ENCODE measurements around the gene CUL5. TPM values are rescaled to one million over a fixed set of nuclear protein-coding genes. Genes with fewer than 3 reads are reported as not detected.

The CUL5 gene
- total RNA-seq: 42.5 TPM
- long read RNA-seq, full-length matches to known transcripts: 16 of 24 reads
- long read RNA-seq, partial matches to known transcripts: 2 of 24 reads
- long read RNA-seq, other reads (novel, unspliced or antisense): 6 of 24 reads

GRCh38 chr11:108008656-108009496 is at the start of gene CUL5:
TSS of gene CUL5 (plus strand) at chr11:108008898. CDS start at chr11:108009349, 451 bp downstream.
- DNase-seq: peak; percentile 92
- peak; percentile 92 for TF ChIP-seq CTCF (IDR thresholded peaks at IDR 0.05; ENCODE audit: borderline replicate concordance)
- intact Hi-C loops (cut with micrococcal nuclease): no loop called here
- Histone ChIP-seq H3K27me3 (ENCODE audit: low read depth) (no peaks in the 10 kb centered on the region), H3K27ac (replicated peaks) (peak within 1 kb of the TSS; percentile 100), H3K4me3 (peak within 1 kb of the TSS; percentile 99), H3K4me1 (peaks cover 56% of the 10 kb centered on the region), H3K36me3 (no peaks in the 10 kb centered on the region), H3K9me3 (replicated peaks) (no peaks in the 10 kb centered on the region)

- Histone ChIP-seq H3K36me3 (no peaks in the 10 kb centered on the region), H3K9me3 (replicated peaks) (no peaks in the 10 kb centered on the region)
- intact Hi-C loops (cut with micrococcal nuclease): no loop called here
These were observed 47.2 kb upstream of the CUL5 start for GRCh38 chr11:107961480-107961879.

GRCh38 chr11:107962181-107962580 is 46.5 kb upstream of the CUL5 start:
- intact Hi-C loops (cut with micrococcal nuclease): no loop called here
- no peaks in the 10 kb centered on the region for H3K4me1 ChIP-seq
- no peak for TF ChIP-seq CTCF (IDR thresholded peaks at IDR 0.05; ENCODE audit: borderline replicate concordance)

More at GRCh38 chr11:107961480-107961879, 47.2 kb upstream of the CUL5 start:
- no peak for DNase-seq
- peaks cover 30% of the 10 kb centered on the region for H3K27me3 ChIP-seq (ENCODE audit: low read depth)
- no peaks in the 10 kb centered on the region for H3K4me1 ChIP-seq
- H3K4me3 ChIP-seq: no peak overlapping the region
- H3K27ac ChIP-seq (replicated peaks): no peak overlapping the region
- TF ChIP-seq CTCF (IDR thresholded peaks at IDR 0.05; ENCODE audit: borderline replicate concordance): no peak

DNA sequence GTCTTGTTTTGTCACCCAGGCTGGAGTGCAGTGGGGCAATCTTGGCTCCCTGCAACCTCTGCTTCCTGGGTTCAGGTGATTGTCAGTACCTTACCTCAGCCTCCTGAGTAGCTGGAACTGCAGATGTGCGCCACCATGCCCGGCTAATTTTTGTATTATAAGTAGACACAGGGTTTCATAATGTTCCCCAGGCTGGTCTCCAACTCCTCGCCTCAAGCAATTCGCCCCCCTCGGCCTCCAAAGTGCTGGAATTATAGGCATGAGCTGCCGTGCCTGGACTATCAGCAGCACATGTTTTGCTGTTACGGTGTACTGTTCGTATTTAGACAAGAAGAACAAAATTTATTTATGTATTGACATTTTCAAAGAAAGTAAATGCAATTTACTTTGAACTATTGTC is 45.6 kb upstream of the CUL5 start:
- H3K9me3 ChIP-seq (replicated peaks): no peaks in the 10 kb centered on the region
- H3K36me3 ChIP-seq: no peaks in the 10 kb centered on the region
- intact Hi-C loops (cut with micrococcal nuclease): no loop called here
- H3K27ac ChIP-seq (replicated peaks): no peak overlapping the region
- H3K27me3 ChIP-seq (ENCODE audit: low read depth): peaks cover 14% of the 10 kb centered on the region
- no peaks in the 10 kb centered on the region for H3K4me1 ChIP-seq
- no peak overlapping the region for H3K4me3 ChIP-seq
- DNase-seq: no peak
- no peak for TF ChIP-seq CTCF (IDR thresholded peaks at IDR 0.05; ENCODE audit: borderline replicate concordance)

More at GRCh38 chr11:107962181-107962580, 46.5 kb upstream of the CUL5 start:
- Histone ChIP-seq H3K36me3 (no peaks in the 10 kb centered on the region), H3K4me3 (no peak overlapping the region), H3K27me3 (ENCODE audit: low read depth) (peaks cover 23% of the 10 kb centered on the region), H3K9me3 (replicated peaks) (no peaks in the 10 kb centered on the region), H3K27ac (replicated peaks) (no peak overlapping the region)
- no peak for DNase-seq

DNA sequence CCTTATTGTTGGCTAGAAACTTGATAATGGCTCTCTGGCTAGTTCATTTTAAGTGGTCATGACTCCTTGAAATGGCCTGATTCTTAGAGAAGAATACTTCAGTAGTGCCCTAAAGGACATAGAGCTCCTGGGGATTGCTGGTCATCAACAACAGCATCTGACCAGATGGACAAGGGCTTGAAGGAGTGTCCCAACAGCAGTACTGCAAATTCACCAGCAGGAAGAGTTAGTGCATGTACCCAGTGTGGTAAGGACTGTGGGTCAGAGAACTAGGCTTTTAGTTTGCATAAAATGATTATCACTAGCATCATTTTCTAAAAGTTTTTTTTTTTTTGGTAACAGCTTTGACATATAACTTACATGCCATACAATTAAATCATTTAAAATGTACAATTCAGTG is 39.5 kb upstream of the CUL5 start:
- no peak for TF ChIP-seq CTCF (IDR thresholded peaks at IDR 0.05; ENCODE audit: borderline replicate concordance)
- Histone ChIP-seq H3K27ac (replicated peaks) (no peak overlapping the region), H3K27me3 (ENCODE audit: low read depth) (peaks cover 9% of the 10 kb centered on the region), H3K9me3 (replicated peaks) (no peaks in the 10 kb centered on the region), H3K4me1 (no peaks in the 10 kb centered on the region), H3K36me3 (no peaks in the 10 kb centered on the region), H3K4me3 (no peak overlapping the region)
- intact Hi-C loops (cut with micrococcal nuclease): no loop called here
- no peak for DNase-seq
